Loucy (cell line): ENCODE data around the gene TGFBR3L.

Experiments used
- EZH2phosphoT487 ChIP-seq: fragments of 200-600 bp; IDR thresholded peaks from 2 replicates; pipeline ENCODE4 v1.6.1; 2018; ENCODE audit warnings: antibody characterized with exemption, mild to moderate bottlenecking, moderate library complexity, borderline replicate concordance
- TF ChIP-seq, protein P1 (sequence below): fragments of 200-600 bp; sonication (generic); conservative IDR thresholded peaks from 2 replicates; pipeline ENCODE4 v1.5.1; 2014; ENCODE audit warnings: mild to moderate bottlenecking, antibody characterized with exemption, low read length

DNA sequence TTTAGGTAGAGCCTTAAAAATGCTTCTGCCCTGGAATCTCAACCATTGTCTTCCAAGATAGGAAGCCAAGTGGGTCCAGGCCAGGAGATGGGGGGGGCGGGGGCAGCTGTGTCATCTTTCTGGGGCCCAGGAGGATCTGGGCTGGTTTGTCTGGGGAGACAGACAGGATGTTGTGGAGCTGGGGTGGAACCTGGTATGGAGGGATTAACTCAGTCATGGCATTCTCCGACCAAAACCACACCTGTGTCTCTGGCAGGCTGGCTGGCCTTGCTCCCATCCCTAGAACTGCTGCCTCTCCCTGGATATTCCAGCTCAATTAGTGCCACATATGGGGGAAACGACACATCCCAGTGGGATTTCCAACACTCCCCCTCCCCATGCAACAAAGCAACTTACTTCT is 13.7 kb upstream of the TGFBR3L start:
- TF ChIP-seq, protein P1, sequence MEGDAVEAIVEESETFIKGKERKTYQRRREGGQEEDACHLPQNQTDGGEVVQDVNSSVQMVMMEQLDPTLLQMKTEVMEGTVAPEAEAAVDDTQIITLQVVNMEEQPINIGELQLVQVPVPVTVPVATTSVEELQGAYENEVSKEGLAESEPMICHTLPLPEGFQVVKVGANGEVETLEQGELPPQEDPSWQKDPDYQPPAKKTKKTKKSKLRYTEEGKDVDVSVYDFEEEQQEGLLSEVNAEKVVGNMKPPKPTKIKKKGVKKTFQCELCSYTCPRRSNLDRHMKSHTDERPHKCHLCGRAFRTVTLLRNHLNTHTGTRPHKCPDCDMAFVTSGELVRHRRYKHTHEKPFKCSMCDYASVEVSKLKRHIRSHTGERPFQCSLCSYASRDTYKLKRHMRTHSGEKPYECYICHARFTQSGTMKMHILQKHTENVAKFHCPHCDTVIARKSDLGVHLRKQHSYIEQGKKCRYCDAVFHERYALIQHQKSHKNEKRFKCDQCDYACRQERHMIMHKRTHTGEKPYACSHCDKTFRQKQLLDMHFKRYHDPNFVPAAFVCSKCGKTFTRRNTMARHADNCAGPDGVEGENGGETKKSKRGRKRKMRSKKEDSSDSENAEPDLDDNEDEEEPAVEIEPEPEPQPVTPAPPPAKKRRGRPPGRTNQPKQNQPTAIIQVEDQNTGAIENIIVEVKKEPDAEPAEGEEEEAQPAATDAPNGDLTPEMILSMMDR = no peak
- no peak for TF ChIP-seq EZH2phosphoT487
